ENCODE results near the gene C2CD4B.

C2CD4B gene

GRCh38 chr15:62187425-62187824 lies 22.3 kb upstream of the C2CD4B start:
- Histone ChIP-seq H2BK120ac (ENCODE audit: low read depth, low read length) (no peak overlapping the region), H3K4ac (ENCODE audit: low read depth, low read length) (no peak overlapping the region), H2BK5ac (ENCODE audit: low read length) (no peak overlapping the region), H3K23ac (ENCODE audit: low read length) (no peak overlapping the region), H3K79me2 (ENCODE audit: control insufficient read depth, insufficient read depth, low read length) (no peaks in the 10 kb centered on the region), H3K4me2 (ENCODE audit: low read length) (no peak overlapping the region), H3K4me1 (ENCODE audit: control insufficient read depth, low read depth, low read length) (no peaks in the 10 kb centered on the region), H4K5ac (ENCODE audit: low read length) (no peak overlapping the region), H2BK15ac (replicated peaks; ENCODE audit: low read depth) (no peak overlapping the region), H3K18ac (ENCODE audit: low read length) (no peak overlapping the region), H3K56ac (ENCODE audit: low read length) (no peak overlapping the region), H3K36me3 (ENCODE audit: control insufficient read depth, insufficient read depth, low read length) (no peaks in the 10 kb centered on the region), H3K9ac (ENCODE audit: low read length) (no peak overlapping the region), H3K79me1 (ENCODE audit: low read length) (no peaks in the 10 kb centered on the region), H4K8ac (ENCODE audit: low read depth, low read length) (no peak overlapping the region), H3K27me3 (ENCODE audit: insufficient read depth, low read length, poor library complexity) (no peaks in the 10 kb centered on the region), H3K4me3 (ENCODE audit: low read length) (no peak overlapping the region), H3K27ac (ENCODE audit: low read depth, low read length) (no peak overlapping the region), H2AK5ac (ENCODE audit: low read length) (no peak overlapping the region)
- no CpG with 5 or more reads among the region's 5 CpGs for WGBS (ENCODE audit: extremely low coverage, insufficient coverage, low lambda C conversion rate)
- no peak for DNase-seq

DNA sequence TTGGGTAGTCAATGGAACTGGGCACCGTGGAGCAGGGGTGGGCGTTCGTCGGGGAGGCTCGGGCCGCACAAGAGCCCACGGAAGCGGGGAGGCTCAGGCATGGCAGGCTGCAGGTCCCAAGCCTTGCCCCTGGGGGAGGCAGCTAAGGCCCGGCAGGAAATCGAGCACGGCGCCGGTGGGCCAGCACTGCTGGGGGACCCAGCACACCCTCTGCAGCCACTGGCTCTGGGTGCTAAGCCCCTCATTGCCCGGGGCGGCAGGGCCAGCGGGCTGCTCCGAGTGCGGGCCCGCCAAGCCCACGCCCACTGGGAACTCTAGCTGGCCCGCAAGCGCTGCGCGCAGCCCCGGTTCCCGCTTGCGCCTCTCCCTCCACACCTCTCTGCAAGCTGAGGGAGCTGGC lies 21.5 kb upstream of the C2CD4B start:
- H3K56ac ChIP-seq (ENCODE audit: low read length) = no peak overlapping the region
- H2BK5ac ChIP-seq (ENCODE audit: low read length) = no peak overlapping the region
- no peak overlapping the region for H2BK120ac ChIP-seq (ENCODE audit: low read depth, low read length)

DNA sequence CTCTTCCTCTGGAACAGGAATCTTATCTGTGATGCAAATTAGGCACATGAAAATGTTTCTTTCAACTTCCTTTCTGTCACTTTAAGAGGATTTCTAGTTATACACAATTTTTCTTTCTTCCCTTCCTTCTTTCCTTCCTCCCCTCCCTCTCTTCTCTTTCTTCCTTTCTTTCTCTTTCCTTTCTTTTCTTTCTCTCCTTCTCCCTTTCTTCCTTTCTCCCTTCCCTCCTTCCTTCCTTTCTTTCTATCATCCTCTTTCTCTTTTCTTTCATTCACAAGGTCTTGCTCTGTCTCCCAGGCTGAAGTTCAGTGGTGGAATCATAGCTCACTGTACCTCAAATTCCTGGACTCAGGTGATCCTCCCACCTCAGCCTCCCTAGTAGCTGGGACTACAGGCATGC lies 18.0 kb upstream of the C2CD4B start:
- Histone ChIP-seq H3K4ac (ENCODE audit: low read depth, low read length) (no peak overlapping the region), H3K79me2 (ENCODE audit: control insufficient read depth, insufficient read depth, low read length) (no peaks in the 10 kb centered on the region), H3K18ac (ENCODE audit: low read length) (no peak overlapping the region), H3K79me1 (ENCODE audit: low read length) (no peaks in the 10 kb centered on the region), H3K4me3 (ENCODE audit: low read length) (no peak overlapping the region), H2BK120ac (ENCODE audit: low read depth, low read length) (no peak overlapping the region), H2AK5ac (ENCODE audit: low read length) (no peak overlapping the region), H3K56ac (ENCODE audit: low read length) (no peak overlapping the region), H2BK5ac (ENCODE audit: low read length) (no peak overlapping the region), H3K23ac (ENCODE audit: low read length) (no peak overlapping the region), H2BK15ac (replicated peaks; ENCODE audit: low read depth) (no peak overlapping the region), H4K8ac (ENCODE audit: low read depth, low read length) (no peak overlapping the region), H3K27ac (ENCODE audit: low read depth, low read length) (no peak overlapping the region), H3K36me3 (ENCODE audit: control insufficient read depth, insufficient read depth, low read length) (no peaks in the 10 kb centered on the region), H3K4me2 (ENCODE audit: low read length) (no peak overlapping the region), H4K5ac (ENCODE audit: low read length) (no peak overlapping the region), H3K4me1 (ENCODE audit: control insufficient read depth, low read depth, low read length) (no peaks in the 10 kb centered on the region), H3K9ac (ENCODE audit: low read length) (no peak overlapping the region), H3K27me3 (ENCODE audit: insufficient read depth, low read length, poor library complexity) (no peaks in the 10 kb centered on the region)
- no peak for DNase-seq

More for the DNA sequence above, 21.5 kb upstream of the C2CD4B start:
- Histone ChIP-seq H2BK15ac (replicated peaks; ENCODE audit: low read depth) (no peak overlapping the region), H3K18ac (ENCODE audit: low read length) (no peak overlapping the region), H3K79me2 (ENCODE audit: control insufficient read depth, insufficient read depth, low read length) (no peaks in the 10 kb centered on the region), H3K4me2 (ENCODE audit: low read length) (no peak overlapping the region), H4K5ac (ENCODE audit: low read length) (no peak overlapping the region), H3K4me1 (ENCODE audit: control insufficient read depth, low read depth, low read length) (no peaks in the 10 kb centered on the region), H3K4ac (ENCODE audit: low read depth, low read length) (no peak overlapping the region), H3K23ac (ENCODE audit: low read length) (no peak overlapping the region), H3K36me3 (ENCODE audit: control insufficient read depth, insufficient read depth, low read length) (no peaks in the 10 kb centered on the region), H4K8ac (ENCODE audit: low read depth, low read length) (no peak overlapping the region), H3K4me3 (ENCODE audit: low read length) (no peak overlapping the region), H2AK5ac (ENCODE audit: low read length) (no peak overlapping the region), H3K9ac (ENCODE audit: low read length) (no peak overlapping the region), H3K27me3 (ENCODE audit: insufficient read depth, low read length, poor library complexity) (no peaks in the 10 kb centered on the region), H3K79me1 (ENCODE audit: low read length) (no peaks in the 10 kb centered on the region), H3K27ac (ENCODE audit: low read depth, low read length) (no peak overlapping the region)
- DNase-seq = no peak
- WGBS (ENCODE audit: extremely low coverage, insufficient coverage, low lambda C conversion rate) = no CpG with 5 or more reads among the region's 27 CpGs

DNA sequence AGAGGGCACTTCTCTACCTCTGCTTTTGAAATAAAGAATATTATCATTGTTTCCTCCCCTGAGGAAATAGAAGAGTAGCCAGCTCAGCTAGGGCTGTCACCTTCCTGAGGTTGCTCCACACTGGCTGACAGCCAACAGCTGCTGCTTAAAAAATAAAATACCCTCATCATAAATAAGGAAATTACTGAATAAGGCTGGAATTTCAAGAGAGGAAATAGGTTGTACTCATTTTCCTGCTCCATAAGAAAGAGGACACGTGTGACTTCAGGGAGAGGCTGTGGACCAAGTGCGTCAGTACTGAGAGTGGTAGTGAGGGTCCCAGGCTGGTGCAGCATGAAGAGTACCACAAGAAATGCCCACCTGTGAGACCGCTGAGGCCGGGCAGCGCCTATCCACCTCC lies 8.1 kb upstream of the C2CD4B start:
- H3K79me2 ChIP-seq (ENCODE audit: control insufficient read depth, insufficient read depth, low read length) = no peaks in the 10 kb centered on the region

GRCh38 chr15:62171882-62172281 lies 6.8 kb upstream of the C2CD4B start:
- Histone ChIP-seq H3K79me2 (ENCODE audit: control insufficient read depth, insufficient read depth, low read length) (no peaks in the 10 kb centered on the region), H2AK5ac (ENCODE audit: low read length) (no peak overlapping the region), H4K8ac (ENCODE audit: low read depth, low read length) (no peak overlapping the region), H3K23ac (ENCODE audit: low read length) (no peak overlapping the region), H3K4me1 (ENCODE audit: control insufficient read depth, low read depth, low read length) (no peaks in the 10 kb centered on the region), H2BK120ac (ENCODE audit: low read depth, low read length) (no peak overlapping the region), H3K27me3 (ENCODE audit: insufficient read depth, low read length, poor library complexity) (no peaks in the 10 kb centered on the region), H3K9ac (ENCODE audit: low read length) (no peak overlapping the region), H3K4ac (ENCODE audit: low read depth, low read length) (no peak overlapping the region), H3K79me1 (ENCODE audit: low read length) (no peaks in the 10 kb centered on the region), H2BK5ac (ENCODE audit: low read length) (no peak overlapping the region), H3K4me2 (ENCODE audit: low read length) (no peak overlapping the region), H3K27ac (ENCODE audit: low read depth, low read length) (no peak overlapping the region), H3K56ac (ENCODE audit: low read length) (no peak overlapping the region), H3K18ac (ENCODE audit: low read length) (no peak overlapping the region), H4K5ac (ENCODE audit: low read length) (no peak overlapping the region), H2BK15ac (replicated peaks; ENCODE audit: low read depth) (no peak overlapping the region), H3K36me3 (ENCODE audit: control insufficient read depth, insufficient read depth, low read length) (no peaks in the 10 kb centered on the region), H3K4me3 (ENCODE audit: low read length) (no peak overlapping the region)
- no CpG with 5 or more reads among the region's 7 CpGs for WGBS (ENCODE audit: extremely low coverage, insufficient coverage, low lambda C conversion rate)
- DNase-seq = no peak

More for the DNA sequence above, 8.1 kb upstream of the C2CD4B start:
- Histone ChIP-seq H2BK5ac (ENCODE audit: low read length) (no peak overlapping the region), H3K4me2 (ENCODE audit: low read length) (no peak overlapping the region), H3K4me1 (ENCODE audit: control insufficient read depth, low read depth, low read length) (no peaks in the 10 kb centered on the region), H3K27ac (ENCODE audit: low read depth, low read length) (no peak overlapping the region), H3K79me1 (ENCODE audit: low read length) (no peaks in the 10 kb centered on the region), H3K18ac (ENCODE audit: low read length) (no peak overlapping the region), H3K9ac (ENCODE audit: low read length) (no peak overlapping the region), H3K27me3 (ENCODE audit: insufficient read depth, low read length, poor library complexity) (no peaks in the 10 kb centered on the region), H3K56ac (ENCODE audit: low read length) (no peak overlapping the region), H3K4ac (ENCODE audit: low read depth, low read length) (no peak overlapping the region), H2BK15ac (replicated peaks; ENCODE audit: low read depth) (no peak overlapping the region), H4K5ac (ENCODE audit: low read length) (no peak overlapping the region), H3K4me3 (ENCODE audit: low read length) (no peak overlapping the region), H2AK5ac (ENCODE audit: low read length) (no peak overlapping the region), H2BK120ac (ENCODE audit: low read depth, low read length) (no peak overlapping the region), H4K8ac (ENCODE audit: low read depth, low read length) (no peak overlapping the region), H3K23ac (ENCODE audit: low read length) (no peak overlapping the region), H3K36me3 (ENCODE audit: control insufficient read depth, insufficient read depth, low read length) (no peaks in the 10 kb centered on the region)
- WGBS (ENCODE audit: extremely low coverage, insufficient coverage, low lambda C conversion rate) = no CpG with 5 or more reads among the region's 5 CpGs
- no peak for DNase-seq

GRCh38 chr15:62165793-62166375 lies 799 bp upstream of the C2CD4B start:
- Histone ChIP-seq H3K27me3 (ENCODE audit: insufficient read depth, low read length, poor library complexity) (peaks cover 12% of the 10 kb centered on the region), H3K9ac (ENCODE audit: low read length) (no peak overlapping the region)
- no CpG with 5 or more reads among the region's 11 CpGs for WGBS (ENCODE audit: extremely low coverage, insufficient coverage, low lambda C conversion rate)

More at GRCh38 chr15:62165793-62166375, 799 bp upstream of the C2CD4B start:
- no peak overlapping the region for H2AK5ac ChIP-seq (ENCODE audit: low read length)
- H3K36me3 ChIP-seq (ENCODE audit: control insufficient read depth, insufficient read depth, low read length) = no peaks in the 10 kb centered on the region
- no peak overlapping the region for H3K23ac ChIP-seq (ENCODE audit: low read length)
- H3K18ac ChIP-seq (ENCODE audit: low read length) = no peak overlapping the region
- no peak overlapping the region for H3K4me3 ChIP-seq (ENCODE audit: low read length)
- H4K5ac ChIP-seq (ENCODE audit: low read length) = no peak overlapping the region
- H3K4me1 ChIP-seq (ENCODE audit: control insufficient read depth, low read depth, low read length) = peaks cover 2% of the 10 kb centered on the region
- H2BK120ac ChIP-seq (ENCODE audit: low read depth, low read length) = no peak overlapping the region
- H3K4me2 ChIP-seq (ENCODE audit: low read length) = no peak overlapping the region
- H3K56ac ChIP-seq (ENCODE audit: low read length) = no peak overlapping the region
- H3K27ac ChIP-seq (ENCODE audit: low read depth, low read length) = no peak overlapping the region
- no peak overlapping the region for H2BK5ac ChIP-seq (ENCODE audit: low read length)
- no peak overlapping the region for H4K8ac ChIP-seq (ENCODE audit: low read depth, low read length)
- peak; percentile 5 for DNase-seq
- no peak overlapping the region for H3K4ac ChIP-seq (ENCODE audit: low read depth, low read length)
- H2BK15ac ChIP-seq (replicated peaks; ENCODE audit: low read depth) = no peak overlapping the region
- H3K79me2 ChIP-seq (ENCODE audit: control insufficient read depth, insufficient read depth, low read length) = no peaks in the 10 kb centered on the region
- no peaks in the 10 kb centered on the region for H3K79me1 ChIP-seq (ENCODE audit: low read length)
